Osteoblast (primary cell): ENCODE measurements around the gene TARBP1. TPM values are rescaled to one million over a fixed set of nuclear protein-coding genes. Genes with fewer than 3 reads are reported as not detected.
A peak's percentile ranks its signal among the peaks of the same experiment; 100 is the strongest.

Experiments used
- DNase-seq: peaks from one replicate; pipeline ENCODE4 v3.0.0; 2011; ENCODE audit warnings: low spot score, mixed read lengths; ENCODE audit not compliant: insufficient read length; ENCODE audit errors: missing footprints
- H2AFZ ChIP-seq: 2 replicates; pipeline ENCODE4 v1.6.0; 2011; ENCODE audit warnings: mild to moderate bottlenecking, low read length
- H3K27ac ChIP-seq: 2 replicates; pipeline ENCODE4 v1.5.1; 2011; ENCODE audit warnings: mild to moderate bottlenecking, low read depth, low read length, moderate library complexity
- H3K27me3 ChIP-seq: 2 replicates; pipeline ENCODE4 v1.6.0; 2012; ENCODE audit warnings: mild to moderate bottlenecking, control low read depth, inconsistent platforms, low read length, moderate library complexity; ENCODE audit not compliant: insufficient read depth
- H3K36me3 ChIP-seq: 2 replicates; pipeline ENCODE4 v1.5.1; 2011; ENCODE audit warnings: mild to moderate bottlenecking, low read length, control low read depth, moderate library complexity; ENCODE audit not compliant: insufficient read depth
- H3K4me1 ChIP-seq: 2 replicates; pipeline ENCODE4 v1.5.1; 2011; ENCODE audit warnings: mild to moderate bottlenecking, low read length, control low read depth, moderate library complexity; ENCODE audit not compliant: insufficient read depth
- H3K4me2 ChIP-seq: 2 replicates; pipeline ENCODE4 v1.6.0; 2011; ENCODE audit warnings: mild to moderate bottlenecking, low read length; ENCODE audit not compliant: insufficient read depth
- H3K4me3 ChIP-seq: fragments of 200-600 bp; sonication (generic); 3 replicates; pipeline ENCODE4 v1.5.1; 2012; ENCODE audit warnings: mild to moderate bottlenecking, low read length, inconsistent platforms; ENCODE audit not compliant: insufficient read depth
- H3K79me2 ChIP-seq: 2 replicates; pipeline ENCODE4 v1.6.0; 2012; ENCODE audit warnings: mild to moderate bottlenecking, low read length, control low read depth, inconsistent platforms; ENCODE audit not compliant: insufficient read depth
- H3K9me3 ChIP-seq: 2 replicates; pipeline ENCODE4 v1.5.1; 2011; ENCODE audit warnings: low read depth, low read length, control low read depth
- H4K20me1 ChIP-seq: 2 replicates; pipeline ENCODE4 v1.6.0; 2012; ENCODE audit warnings: mild to moderate bottlenecking, low read length, control low read depth; ENCODE audit not compliant: insufficient read depth
- total RNA-seq: library from RNA; depleted of rRNA; stranded (reverse); fragments of >200 nt; gene quantifications from 2 replicates; pipeline ENCODE4 v1.2.3, GENCODE V29; 2012
- TF ChIP-seq, protein P1 (sequence below): IDR thresholded peaks from 2 replicates; pipeline ENCODE4 v1.5.1; 2011; ENCODE audit warnings: mild to moderate bottlenecking, low read depth, low read length, moderate library complexity; ENCODE audit errors: extremely low read depth

Gene TARBP1
- total RNA-seq, 1 donor, result 29.7 TPM

DNA sequence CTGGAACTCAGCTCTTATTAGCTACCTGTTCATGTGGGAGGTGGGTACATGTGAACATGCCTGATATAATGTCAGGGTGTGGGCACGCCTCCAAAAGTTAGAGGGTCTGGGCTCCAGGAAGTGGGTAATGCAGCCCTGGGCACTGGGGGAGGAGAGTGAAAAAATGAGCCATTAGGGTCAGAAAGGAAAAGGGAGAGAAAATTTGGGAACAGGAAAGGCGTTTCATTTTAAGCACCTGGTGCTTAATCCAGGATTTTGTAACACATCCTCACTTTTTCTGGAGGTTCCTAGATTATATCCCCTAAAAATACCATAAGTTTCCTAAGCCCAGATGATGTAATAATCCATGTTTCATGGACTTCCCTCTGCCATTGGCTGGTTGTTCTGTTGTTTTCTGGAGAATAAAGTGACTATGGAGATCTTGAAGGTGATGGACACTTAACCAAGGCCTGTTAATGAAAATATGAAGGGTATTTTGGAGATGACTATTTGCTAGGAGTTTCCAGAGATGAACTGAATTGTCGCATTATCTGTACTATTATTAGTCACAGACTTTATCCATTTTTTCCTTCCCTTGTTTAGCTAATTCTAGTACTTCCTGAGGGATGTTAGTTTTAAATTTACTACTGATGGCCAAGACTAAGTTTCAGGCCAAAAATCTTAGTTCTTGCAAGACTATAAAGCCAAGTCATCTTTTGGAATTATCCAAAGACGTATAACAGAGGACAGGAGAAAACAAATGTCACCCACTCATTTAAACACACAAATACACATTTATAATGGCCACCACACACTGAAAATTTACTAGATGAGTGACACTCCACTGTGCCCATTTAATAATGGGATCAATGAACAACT is 24.4 kb upstream of the TARBP1 start:
- Histone ChIP-seq H3K36me3 (no peaks in the 10 kb centered on the region), H3K79me2 (no peaks in the 10 kb centered on the region), H3K4me1 (peaks cover 48% of the 10 kb centered on the region), H3K9me3 (no peaks in the 10 kb centered on the region), H3K27me3 (no peaks in the 10 kb centered on the region), H3K27ac (peak overlapping the region; percentile 59), H3K4me3 (no peak overlapping the region), H2AFZ (no peak overlapping the region), H3K4me2 (no peak overlapping the region), H4K20me1 (no peaks in the 10 kb centered on the region)
- TF ChIP-seq, protein P1, sequence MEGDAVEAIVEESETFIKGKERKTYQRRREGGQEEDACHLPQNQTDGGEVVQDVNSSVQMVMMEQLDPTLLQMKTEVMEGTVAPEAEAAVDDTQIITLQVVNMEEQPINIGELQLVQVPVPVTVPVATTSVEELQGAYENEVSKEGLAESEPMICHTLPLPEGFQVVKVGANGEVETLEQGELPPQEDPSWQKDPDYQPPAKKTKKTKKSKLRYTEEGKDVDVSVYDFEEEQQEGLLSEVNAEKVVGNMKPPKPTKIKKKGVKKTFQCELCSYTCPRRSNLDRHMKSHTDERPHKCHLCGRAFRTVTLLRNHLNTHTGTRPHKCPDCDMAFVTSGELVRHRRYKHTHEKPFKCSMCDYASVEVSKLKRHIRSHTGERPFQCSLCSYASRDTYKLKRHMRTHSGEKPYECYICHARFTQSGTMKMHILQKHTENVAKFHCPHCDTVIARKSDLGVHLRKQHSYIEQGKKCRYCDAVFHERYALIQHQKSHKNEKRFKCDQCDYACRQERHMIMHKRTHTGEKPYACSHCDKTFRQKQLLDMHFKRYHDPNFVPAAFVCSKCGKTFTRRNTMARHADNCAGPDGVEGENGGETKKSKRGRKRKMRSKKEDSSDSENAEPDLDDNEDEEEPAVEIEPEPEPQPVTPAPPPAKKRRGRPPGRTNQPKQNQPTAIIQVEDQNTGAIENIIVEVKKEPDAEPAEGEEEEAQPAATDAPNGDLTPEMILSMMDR, result no peak
- DNase-seq, result no peak

DNA sequence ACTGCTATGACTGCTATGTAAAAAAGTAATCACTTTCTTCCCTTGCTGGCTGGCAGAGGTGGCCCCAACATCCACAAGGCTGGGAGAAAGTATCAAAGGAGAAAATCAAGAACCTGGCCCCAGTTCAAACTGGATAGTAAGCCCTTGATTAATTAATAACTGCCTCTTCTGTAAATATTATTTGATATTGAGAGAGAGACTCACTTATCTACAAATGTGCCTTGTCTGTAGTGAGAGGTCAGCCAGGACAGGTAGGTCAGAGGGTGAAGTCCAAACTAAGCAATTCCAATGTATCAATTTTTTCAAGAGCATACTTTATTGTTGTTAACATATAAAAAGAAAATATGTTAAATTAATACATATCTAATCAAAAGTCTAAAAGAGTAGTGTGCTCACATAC is 23.8 kb upstream of the TARBP1 start:
- TF ChIP-seq, protein P1, result no peak
- Histone ChIP-seq H3K4me3 (no peak overlapping the region), H3K27me3 (no peaks in the 10 kb centered on the region), H3K9me3 (no peaks in the 10 kb centered on the region), H3K4me2 (no peak overlapping the region), H3K4me1 (peaks cover 48% of the 10 kb centered on the region), H3K36me3 (no peaks in the 10 kb centered on the region), H2AFZ (no peak overlapping the region), H4K20me1 (no peaks in the 10 kb centered on the region), H3K27ac (peak overlapping the region; percentile 59), H3K79me2 (no peaks in the 10 kb centered on the region)
- DNase-seq, result no peak

DNA sequence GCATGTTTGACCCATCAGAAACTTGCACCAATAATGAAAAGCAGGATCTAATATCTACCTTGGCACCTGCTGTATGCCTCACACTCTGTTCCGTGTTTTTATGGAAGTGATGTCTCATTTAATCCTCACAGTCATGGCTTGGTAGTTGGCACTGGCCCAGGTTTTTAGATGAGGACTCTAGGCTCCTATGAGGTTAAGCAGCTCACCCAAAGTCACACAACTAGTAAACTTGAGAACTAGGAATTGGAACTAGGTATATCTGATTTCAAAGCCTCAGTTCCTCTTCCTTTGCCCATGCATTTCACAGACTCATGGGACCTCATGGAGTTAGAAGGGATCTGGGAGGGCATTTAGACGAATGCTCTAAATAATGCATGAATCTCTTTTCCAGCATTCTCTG is 21.3 kb upstream of the TARBP1 start:
- TF ChIP-seq, protein P1, result no peak
- Histone ChIP-seq H3K36me3 (no peaks in the 10 kb centered on the region), H3K27me3 (no peaks in the 10 kb centered on the region), H3K4me1 (peaks cover 50% of the 10 kb centered on the region), H3K9me3 (no peaks in the 10 kb centered on the region), H3K27ac (peak overlapping the region; percentile 99), H4K20me1 (no peaks in the 10 kb centered on the region), H3K79me2 (no peaks in the 10 kb centered on the region), H3K4me2 (peak overlapping the region; percentile 79), H2AFZ (no peak overlapping the region), H3K4me3 (peak overlapping the region; percentile 31)
- no peak for DNase-seq

DNA sequence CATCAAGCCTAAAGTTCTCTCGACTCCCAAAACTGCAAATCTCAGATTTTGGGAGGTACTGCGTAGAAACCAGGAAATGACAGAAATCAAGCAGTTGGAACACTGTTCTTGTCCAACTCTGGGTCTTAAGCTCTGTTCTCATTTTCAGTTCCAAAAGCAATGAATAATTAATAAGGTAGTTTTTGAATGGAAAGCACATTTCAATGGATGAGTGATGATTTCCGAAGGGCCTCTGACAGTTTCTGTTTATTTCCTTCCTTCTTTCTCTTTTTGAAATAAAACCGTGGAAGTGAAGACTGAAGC is 20.9 kb upstream of the TARBP1 start:
- no peak overlapping the region for H2AFZ ChIP-seq
- H3K4me3 ChIP-seq, result peak overlapping the region; percentile 31
- H3K4me2 ChIP-seq, result peak overlapping the region; percentile 79
- no peaks in the 10 kb centered on the region for H3K79me2 ChIP-seq
- no peak for DNase-seq
- H3K9me3 ChIP-seq, result no peaks in the 10 kb centered on the region
- H3K4me1 ChIP-seq, result peaks cover 50% of the 10 kb centered on the region
- TF ChIP-seq, protein P1, result no peak
- no peaks in the 10 kb centered on the region for H4K20me1 ChIP-seq
- H3K27ac ChIP-seq, result peak overlapping the region; percentile 99
- no peaks in the 10 kb centered on the region for H3K36me3 ChIP-seq
- H3K27me3 ChIP-seq, result no peaks in the 10 kb centered on the region
